Cerebellar cortex (tissue), 1 donor: ENCODE data around the gene TAF11L13.
"Not testable (repeated sequence)": the region's sequence is repeated elsewhere in the genome, so short reads cannot be mapped to it uniquely, and the experiment has no call there.

Source experiments
- DNase-seq: peaks from one replicate; pipeline ENCODE4 v3.0.0-alpha.2; 2015; ENCODE audit warnings: low spot score

TAF11L13 gene

DNA sequence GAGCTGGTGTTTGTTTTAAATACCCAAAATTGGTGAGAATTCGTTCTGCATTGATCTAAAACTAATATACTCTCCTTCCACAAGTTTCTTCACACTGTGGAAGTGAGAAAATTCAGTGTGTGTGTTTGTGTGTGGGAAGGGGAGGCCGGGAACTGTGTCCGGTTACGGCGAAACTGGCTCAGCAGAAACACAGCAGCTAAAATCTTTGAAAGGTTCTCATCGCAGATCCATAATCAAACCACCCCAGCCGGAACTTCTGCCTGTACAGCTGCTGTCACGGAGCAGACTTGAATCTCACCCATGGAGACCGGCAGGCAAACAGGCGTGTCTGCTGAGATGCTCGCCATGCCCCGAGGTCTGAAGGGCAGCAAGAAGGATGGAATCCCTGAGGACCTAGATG, at the start of gene TAF11L13:
TAF11L13 (plus strand) TSS at position 301 of the 400 bp plus-strand sequence.
- DNase-seq, result not testable (repeated sequence)

DNA sequence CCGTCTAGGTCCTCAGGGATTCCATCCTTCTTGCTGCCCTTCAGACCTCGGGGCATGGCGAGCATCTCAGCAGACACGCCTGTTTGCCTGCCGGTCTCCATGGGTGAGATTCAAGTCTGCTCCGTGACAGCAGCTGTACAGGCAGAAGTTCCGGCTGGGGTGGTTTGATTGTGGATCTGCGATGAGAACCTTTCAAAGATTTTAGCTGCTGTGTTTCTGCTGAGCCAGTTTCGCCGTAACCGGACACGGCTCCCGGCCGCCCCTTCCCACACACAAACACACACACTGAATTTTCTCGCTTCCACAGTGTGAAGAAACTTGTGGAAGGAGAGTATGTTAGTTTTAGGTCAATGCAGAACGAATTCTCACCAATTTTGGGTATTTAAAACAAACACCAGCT, 46.2 kb upstream of the TAF11L13 start, which contains the start of gene TAF11L7:
TAF11L7 (minus strand) TSS at position 101 of the 400 bp plus-strand sequence.
- DNase-seq, result not testable (repeated sequence)

DNA sequence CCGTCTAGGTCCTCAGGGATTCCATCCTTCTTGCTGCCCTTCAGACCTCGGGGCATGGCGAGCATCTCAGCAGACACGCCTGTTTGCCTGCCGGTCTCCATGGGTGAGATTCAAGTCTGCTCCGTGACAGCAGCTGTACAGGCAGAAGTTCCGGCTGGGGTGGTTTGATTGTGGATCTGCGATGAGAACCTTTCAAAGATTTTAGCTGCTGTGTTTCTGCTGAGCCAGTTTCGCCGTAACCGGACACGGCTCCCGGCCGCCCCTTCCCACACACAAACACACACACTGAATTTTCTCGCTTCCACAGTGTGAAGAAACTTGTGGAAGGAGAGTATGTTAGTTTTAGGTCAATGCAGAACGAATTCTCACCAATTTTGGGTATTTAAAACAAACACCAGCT, 41.0 kb upstream of the TAF11L13 start, which contains the start of gene TAF11L8:
TAF11L8 (minus strand) TSS at position 101 of the 400 bp plus-strand sequence.
- DNase-seq, result not testable (repeated sequence)

DNA sequence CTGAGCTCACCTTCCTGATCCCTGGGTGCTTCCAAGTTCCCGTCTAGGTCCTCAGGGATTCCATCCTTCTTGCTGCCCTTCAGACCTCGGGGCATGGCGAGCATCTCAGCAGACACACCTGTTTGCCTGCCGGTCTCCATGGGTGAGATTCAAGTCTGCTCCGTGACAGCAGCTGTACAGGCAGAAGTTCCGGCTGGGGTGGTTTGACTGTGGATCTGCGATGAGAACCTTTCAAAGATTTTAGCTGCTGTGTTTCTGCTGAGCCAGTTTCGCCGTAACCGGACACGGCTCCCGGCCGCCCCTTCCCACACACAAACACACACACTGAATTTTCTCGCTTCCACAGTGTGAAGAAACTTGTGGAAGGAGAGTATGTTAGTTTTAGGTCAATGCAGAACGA, 37.6 kb upstream of the TAF11L13 start, which contains the start of gene TAF11L9:
TAF11L9 (minus strand) TSS at position 140 of the 400 bp plus-strand sequence.
- not testable (repeated sequence) for DNase-seq

DNA sequence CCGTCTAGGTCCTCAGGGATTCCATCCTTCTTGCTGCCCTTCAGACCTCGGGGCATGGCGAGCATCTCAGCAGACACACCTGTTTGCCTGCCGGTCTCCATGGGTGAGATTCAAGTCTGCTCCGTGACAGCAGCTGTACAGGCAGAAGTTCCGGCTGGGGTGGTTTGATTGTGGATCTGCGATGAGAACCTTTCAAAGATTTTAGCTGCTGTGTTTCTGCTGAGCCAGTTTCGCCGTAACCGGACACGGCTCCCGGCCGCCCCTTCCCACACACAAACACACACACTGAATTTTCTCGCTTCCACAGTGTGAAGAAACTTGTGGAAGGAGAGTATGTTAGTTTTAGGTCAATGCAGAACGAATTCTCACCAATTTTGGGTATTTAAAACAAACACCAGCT, 34.2 kb upstream of the TAF11L13 start, which contains the start of gene TAF11L10:
TAF11L10 (minus strand) TSS at position 101 of the 400 bp plus-strand sequence.
- DNase-seq, result not testable (repeated sequence)

DNA sequence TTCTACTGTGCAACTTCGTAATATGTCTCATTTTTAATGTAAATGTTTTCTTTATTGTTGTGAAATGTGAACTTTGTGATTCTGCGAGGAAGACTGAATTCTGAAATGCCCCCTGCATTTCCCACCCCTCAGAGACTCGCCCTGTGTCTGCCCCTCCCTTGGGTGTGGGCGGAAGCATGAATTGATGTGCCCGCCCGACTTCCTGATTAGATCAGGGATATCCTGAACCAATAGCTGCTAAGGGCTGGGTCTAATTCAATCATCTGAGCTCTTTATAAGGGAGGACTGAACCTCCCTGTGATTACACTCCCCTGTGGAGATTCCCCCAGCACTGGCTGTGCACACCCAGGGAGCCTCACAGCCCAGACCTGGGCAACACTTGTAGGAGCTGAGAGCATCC, 28.0 kb upstream of the TAF11L13 start, which contains the start of gene TAF11L11:
TAF11L11 (plus strand) TSS at position 304 of the 400 bp plus-strand sequence.
- not testable (repeated sequence) for DNase-seq

DNA sequence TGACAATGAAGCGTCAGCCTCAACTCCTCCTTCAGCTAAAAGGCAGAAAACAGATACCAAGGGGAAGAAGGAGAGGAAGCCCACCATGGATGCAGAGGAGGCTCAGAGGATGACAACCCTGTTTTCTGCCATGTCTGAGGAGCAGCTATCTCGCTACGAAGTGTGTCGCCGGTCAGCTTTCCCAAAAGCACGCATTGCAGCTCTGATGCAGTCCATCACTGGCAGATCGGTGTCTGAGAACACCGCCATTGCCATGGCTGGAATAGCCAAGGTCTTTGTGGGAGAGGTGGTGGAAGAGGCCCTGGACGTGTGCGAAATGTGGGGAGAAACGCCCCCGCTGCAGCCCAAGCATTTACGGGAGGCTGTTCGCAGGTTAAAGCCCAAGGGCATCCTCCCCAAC, 26.9 kb upstream of the TAF11L13 start:
- DNase-seq, result no peak

DNA sequence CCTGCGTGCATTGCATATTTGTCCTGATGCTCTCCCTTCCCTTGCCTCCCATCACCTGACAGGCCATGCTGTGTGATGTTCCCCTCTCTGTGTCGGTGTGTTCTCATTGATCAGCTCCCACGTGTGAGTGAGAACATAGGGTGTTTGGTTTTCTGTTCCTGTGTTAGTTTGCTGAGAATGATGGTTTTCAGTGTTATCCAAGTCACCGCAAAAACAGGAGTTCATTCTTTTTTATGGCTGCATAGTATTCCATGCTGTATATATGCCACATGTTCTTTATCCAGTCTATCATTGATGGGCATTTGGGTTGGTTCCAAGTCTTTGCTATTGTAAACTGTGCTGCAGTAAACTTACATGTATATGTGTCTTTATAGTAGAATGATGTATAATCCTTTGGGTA, 24.4 kb upstream of the TAF11L13 start:
- not testable (repeated sequence) for DNase-seq

DNA sequence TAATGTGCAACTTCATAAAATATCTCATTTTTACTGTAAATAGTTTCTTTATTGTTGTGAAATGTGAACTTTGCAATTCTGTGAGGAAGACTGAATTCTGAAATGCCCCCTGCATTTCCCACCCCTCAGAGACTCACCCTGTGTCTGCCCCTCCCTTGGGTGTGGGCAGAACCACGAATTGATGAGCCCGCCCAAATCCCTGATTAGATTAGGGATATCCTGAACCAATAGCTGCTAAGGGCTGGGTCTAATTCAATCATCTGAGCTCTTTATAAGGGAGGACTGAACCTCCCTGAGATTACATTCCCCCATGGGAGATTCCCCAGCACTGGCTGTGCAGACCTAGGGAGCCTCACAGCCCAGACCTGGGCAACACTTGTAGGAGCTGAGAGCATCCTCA, 21.8 kb upstream of the TAF11L13 start, which contains the start of gene TAF11L12:
TAF11L12 (plus strand) TSS at position 301 of the 400 bp plus-strand sequence.
- DNase-seq, result not testable (repeated sequence)

DNA sequence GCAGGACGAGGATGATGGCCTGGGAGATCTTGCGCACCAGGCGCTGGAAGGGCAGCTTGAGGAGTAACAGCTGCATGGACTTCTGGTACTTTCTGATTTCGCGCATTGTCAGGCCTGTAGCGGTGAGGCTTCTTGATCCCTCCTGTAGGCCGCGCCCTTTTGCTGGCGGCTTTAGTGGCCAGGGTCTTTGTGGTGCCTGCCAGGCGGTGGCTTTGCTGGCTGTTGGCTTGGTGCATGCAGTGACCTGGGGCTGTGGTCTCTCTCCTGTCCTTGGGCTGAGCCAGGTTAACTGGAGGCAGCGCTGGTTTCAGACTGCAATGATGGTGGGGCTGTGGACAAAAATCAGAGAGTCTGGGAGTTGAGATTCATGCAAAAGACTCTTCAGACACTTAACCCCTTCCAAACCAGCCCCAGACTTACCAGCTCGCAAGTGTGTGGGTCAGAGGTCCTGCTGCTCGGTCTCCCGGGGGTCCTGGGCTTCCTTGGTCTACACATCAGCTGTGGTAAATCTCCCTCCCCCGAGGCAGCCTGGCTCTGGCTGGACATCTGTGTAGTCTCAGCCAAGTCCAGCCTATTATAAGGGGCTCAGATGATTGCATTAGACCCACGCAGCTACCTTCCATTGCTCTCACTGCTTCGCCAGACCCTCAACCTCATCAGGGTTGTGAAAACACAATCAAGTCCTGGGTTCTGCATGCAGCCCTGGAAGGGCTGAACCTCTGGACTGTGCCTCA, 16.8 kb upstream of the TAF11L13 start:
- DNase-seq, result no peak

DNA sequence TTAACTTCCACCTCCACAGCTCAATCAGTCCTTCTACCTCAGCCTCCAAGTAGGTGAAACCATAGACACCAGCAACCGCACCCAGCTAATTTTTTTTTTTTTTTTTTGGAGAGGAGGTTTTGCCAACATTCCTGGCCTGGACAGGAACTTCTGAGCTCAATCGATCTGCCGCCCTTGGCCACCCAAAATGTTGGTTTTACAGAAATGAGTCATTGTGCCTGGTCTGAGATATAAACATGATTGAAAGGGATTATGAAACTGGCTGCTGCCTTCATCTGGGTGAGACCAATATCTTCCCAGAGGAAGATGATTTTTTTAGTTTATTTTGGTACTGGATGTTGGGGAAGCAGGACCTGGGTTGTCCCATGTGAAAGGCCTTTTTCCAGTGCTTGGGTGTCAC, 12.5 kb upstream of the TAF11L13 start:
- no peak for DNase-seq

DNA sequence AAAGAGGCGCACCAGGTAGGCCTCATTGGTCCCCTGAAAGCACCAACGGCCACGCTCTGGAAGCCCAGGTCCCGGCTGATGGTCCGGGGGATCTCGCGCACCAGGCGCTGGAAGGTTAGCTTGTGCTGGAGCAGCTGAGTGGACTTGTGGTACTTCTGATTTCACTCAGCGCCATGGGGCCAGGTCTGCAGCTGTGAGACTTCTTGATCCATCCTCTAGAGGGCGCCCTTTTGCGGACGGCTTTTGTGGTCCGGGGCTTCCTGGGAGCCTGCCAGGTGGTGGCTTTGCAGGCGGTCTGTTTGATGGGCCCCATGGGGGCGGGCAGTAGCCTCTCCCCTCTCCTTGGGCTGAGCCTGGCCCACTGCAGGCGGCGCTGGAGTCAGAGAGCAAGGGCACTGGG, 11.3 kb upstream of the TAF11L13 start:
- no peak for DNase-seq

DNA sequence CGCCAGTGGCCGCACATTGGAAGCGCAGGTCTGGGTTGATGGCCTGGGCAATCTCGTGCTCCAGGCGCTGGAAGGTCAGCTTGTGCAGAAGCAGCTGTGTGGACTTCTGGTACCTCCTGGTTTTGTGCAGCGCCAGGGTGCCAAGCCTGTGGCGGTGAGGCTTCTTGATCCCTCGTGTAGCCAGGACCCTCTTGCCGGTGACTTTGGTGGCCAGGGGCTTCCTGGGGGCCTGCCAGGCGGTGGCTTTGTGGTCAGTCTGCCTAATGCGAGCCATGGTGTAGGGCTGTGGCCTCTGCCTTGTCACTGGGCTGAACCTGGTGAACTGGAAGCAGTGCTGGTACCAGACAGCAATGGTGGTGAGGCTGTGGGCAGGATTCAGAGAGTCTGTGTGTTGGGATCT, 6.2 kb upstream of the TAF11L13 start:
- no peak for DNase-seq

DNA sequence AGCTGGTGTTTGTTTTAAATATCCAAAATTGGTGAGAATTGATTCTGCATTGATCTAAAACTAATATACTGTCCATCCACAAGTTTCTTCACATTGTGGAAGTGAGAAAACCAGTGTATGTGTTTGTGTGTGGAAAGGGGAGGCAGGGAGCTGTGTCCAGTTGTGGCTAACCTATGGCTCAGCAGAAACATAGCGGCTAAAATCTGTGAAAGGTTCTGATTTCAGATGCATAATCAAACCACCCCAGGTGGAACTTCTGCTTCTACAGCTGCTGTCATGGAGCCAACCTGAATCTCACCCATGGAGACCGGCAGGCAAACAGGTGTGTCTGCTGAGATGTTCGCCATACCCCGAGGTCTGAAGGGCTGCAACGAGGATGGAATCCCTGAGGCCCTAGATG, 2.3 kb downstream of the TAF11L13 start, which contains the start of gene TAF11L14:
TAF11L14 (plus strand) TSS at position 301 of the 400 bp plus-strand sequence.
- DNase-seq, result no peak

DNA sequence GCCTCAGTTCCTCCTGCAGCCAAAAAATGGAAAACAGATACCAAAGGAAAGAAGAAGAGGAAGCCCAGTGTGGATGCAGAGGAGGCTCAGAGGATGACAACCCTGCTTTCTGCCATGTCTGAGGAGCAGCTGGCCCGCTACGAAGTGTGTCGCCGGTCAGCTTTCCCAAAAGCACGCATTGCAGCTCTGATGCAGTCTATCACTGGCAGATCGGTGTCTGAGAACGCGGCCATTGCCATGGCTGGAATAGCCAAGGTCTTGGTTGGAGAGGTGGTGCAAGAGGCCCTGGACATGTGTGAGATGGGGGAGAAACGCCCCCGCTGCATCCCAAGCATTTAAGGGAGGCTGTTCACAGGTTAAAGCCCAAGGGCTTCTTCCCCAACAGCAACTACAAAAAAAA, 17.3 kb downstream of the TAF11L13 start:
- DNase-seq, result not testable (repeated sequence)

DNA sequence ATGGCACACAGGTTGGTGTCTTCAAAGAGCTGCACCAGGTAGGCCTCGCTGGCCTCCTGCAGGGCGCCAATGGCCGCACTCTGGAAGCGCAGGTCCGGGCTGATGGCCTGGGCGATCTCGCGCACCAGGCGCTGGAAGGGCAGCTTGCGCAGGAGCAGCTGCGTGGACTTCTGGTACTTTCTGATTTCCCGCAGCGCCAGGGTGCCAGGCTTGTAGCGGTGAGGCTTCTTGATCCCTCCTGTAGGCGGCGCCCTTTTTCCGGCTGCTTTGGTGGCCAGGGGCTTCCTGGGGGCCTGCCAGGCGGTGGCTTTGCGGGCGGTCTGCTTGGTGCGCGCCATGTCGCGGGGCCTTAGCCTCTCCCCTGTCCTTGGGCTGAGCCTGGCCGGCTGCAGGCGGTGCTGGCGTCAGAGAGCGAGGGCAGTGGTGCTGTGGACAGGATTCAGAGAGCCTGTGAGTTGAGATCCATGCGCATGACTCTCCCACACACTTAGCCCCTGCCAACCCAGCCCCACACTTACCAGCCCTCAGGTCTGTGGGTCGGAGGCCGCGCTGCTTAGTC, 23.4 kb downstream of the TAF11L13 start:
- DNase-seq, result not testable (repeated sequence)

DNA sequence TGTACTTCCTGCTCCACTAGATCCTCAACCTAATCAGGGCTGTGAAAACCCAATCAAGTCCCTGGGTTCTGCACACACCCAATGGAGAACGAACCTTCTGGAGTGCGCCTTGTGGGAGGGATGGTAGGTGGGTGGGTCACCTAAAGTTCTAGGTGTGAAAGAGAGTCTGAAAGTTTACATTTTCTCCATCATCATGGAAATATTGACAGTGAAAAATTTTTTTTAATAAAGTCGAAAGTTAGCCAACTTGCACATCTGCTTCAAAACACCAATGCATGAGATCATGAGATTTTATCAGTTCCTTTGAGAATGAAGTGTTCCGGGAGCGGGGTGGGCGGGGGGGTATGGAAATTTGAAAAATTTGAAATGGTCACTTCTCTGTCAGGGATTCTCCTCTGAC, 24.0 kb downstream of the TAF11L13 start:
- no peak for DNase-seq

DNA sequence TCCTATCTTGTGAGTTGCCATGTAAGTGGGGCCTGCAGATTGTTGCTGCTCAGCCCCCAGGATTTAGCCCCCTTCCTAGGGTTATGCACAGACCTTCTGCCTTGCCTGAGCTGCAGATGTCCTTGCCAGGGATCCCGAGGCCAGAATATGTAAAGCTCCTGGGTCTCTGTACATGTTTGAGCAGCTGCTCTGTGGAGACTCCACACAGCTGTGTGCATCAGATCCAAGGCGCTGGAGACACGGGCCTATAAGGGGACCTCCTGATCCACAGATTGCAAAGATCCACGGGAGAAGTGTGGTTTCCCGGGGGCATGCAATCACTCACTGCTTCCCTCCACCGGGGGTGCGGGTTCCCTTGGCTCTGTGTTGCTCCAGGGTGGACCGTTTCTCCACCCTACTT, 31.3 kb downstream of the TAF11L13 start:
- no peak for DNase-seq

DNA sequence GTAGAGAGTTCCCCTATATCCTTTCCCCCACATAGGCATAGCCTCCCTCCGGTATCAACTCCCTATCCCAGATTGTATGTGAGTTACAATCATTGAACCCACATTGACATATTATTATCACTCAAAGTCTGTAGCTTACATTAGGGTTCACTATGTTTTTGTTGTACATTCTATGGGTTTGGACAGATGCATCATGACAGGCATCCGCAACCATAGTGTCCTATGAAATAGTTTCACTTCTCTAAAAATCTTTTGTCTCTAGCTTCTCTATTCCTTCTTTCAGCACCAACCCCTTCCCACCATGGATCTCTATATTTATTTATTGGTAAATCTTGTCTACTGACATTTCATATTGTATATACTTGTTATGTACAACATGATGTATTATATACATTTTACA, 33.9 kb downstream of the TAF11L13 start:
- no peak for DNase-seq

DNA sequence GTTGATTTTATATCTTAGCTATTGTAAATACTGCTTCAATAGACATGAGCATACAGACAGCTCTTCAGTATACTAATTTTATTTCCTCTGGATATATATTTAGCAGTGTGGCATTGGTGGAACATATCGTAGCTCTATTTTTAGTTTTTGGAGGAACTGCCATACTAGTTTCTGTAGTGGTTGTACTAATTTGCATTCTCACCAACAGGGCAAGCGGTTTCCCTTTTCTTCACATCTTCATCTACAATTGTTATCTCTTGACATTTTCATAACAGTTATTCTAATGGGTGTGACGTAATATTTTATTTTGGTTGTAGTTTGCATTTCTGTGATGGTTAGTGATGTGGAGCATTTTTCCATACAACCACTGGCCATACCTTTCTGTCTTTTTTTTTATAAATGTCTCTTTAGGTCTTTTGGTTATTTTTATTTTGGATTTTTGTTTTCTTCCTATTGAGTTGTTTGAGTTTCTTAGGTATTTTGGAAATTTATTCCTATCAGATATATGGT, 34.9 kb downstream of the TAF11L13 start:
- DNase-seq, result no peak

DNA sequence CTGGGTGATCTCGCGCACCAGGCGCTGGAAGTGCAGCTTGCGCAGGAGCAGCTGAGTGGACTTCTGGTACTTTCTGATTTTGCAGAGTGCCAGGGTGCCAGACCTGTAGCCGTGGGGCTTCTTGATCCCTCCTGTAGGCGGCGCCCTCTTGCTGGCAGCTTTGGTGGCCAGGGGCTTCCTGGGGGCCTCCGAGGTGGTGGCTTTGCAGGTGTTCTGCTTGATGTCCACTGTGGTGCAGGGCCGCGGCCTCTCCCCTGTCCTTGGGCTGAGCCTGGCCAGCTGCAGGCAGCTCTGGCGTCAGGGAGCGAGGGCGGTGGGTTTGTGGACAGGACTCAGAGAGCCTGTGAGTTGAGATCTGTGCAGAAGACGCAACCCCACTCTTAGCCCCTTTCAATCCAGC, 38.5 kb downstream of the TAF11L13 start:
- no peak for DNase-seq

DNA sequence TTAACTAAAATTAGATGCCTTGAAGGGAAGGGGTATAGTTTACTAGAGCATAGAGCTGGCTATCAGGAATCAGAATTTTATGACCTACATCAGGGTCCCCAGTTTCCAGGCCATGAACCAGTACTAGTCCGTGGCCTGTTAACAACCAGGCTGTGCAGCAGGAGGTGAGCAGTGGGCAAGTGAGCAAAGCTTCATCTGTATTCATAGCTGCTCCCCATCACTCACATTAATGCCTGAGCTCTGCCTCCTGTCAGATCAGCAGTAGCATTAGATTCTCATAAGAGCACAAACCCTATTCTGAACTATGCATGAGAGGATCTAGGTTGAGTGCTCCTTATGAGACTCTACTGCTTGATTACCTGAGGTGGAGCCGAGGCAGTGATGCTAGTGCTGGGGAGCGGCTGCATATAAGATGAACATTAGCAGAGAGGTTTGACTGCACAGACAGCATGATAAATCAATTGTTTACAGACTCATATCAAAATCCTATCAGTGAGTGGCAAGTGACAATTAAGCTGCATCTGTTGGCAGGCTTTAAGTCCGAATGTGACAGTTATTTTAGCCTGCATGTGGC, 47.0 kb downstream of the TAF11L13 start:
- DNase-seq, result no peak
